Right atrium auricular region (tissue), 2 donors: ENCODE results near the gene SFRP5. TPM values are rescaled to one million over a fixed set of nuclear protein-coding genes. Genes with fewer than 3 reads are reported as not detected.

Experiments used
- DNase-seq: peaks from one replicate; pipeline ENCODE4 v3.0.0-alpha.2; 2019; ENCODE audit warnings: low spot score
- H3K27ac ChIP-seq, 2 donors: fragments of 200-600 bp; sonication (generic); 1 replicate in 1 of 2; 2 replicates in 1 of 2; pipeline ENCODE4 v1.5.1; 2016 to 2019
- H3K27me3 ChIP-seq, 2 donors: fragments of 200-600 bp; sonication (generic); one replicate each; pipeline versions ENCODE4 v1.5.1 to v1.6.0; 2017 to 2019
- H3K36me3 ChIP-seq: fragments of 200-600 bp; sonication (generic); one replicate; pipeline ENCODE4 v1.5.1; 2016
- H3K4me1 ChIP-seq, 2 donors: fragments of 200-600 bp; sonication (generic); one replicate each; pipeline versions ENCODE4 v1.5.1 to v1.6.0; 2017 to 2019
- H3K4me3 ChIP-seq, 2 donors: fragments of 200-600 bp; sonication (generic); 1 replicate in 1 of 2; 2 replicates in 1 of 2; pipeline ENCODE4 v1.5.1; 2017 to 2019; ENCODE audit warnings: mild to moderate bottlenecking in 1 of 2, moderate library complexity in 1 of 2
- H3K9me3 ChIP-seq, 2 donors: fragments of 200-600 bp; sonication (generic); one replicate each; pipeline ENCODE4 v1.5.1; 2019
- total RNA-seq, 2 donors: library from RNA; depleted of rRNA; stranded (reverse); fragments of >200 nt; gene quantifications; one replicate each; pipeline ENCODE4 v1.1.0, GENCODE V29; 2016
- TF ChIP-seq, protein P1 (sequence below), 2 donors: fragments of 200-600 bp; sonication (generic); IDR thresholded peaks; one replicate each; pipeline ENCODE4 v1.5.1; 2019; ENCODE audit warnings: antibody characterized with exemption in 2 of 2

SFRP5 gene
- total RNA-seq, 2 donors from 2014 or later: 140 to 260 TPM

DNA sequence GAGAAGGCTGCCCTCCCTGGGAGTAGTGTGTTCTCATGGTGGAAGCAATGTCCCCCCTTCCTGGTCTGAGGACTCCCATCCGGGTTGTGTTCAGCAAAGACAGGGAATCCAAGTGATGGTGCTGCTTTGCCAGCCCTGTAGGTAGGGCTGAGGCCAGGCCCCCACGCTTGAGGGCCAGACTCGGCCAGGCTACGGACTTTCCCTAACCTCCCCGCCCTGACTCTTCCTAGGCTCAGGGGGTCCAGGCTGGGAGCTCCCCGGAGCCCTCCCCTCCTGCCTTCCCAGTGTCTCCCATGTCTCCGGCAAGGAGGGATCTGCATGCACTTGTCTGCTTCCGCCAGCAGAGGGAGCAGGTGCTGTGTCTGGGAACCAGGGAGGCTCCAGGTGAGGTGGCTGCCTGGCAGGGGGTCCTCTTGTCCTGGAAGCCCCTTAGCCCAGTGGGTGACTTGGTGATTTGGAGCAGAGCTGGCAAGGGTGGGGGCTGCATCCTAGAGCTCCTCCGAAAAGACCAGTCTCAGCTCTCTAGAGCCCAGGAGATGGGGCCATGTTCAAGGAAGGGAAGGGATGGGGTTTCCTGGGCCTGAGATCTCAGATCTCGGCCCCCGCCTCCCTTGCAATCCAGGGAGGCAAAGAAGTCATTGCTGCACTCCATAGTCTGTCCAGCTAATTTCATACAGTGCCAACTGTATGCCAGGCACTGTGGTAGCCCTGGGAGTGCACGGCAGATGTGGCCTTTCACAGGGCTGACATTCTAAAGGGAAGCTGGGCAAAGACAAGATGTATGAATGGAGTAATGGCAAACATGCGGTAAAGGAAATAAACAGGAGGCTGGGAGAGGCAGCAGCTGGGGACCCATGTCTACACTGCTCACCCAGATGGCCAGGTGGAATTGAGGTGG lies 20.3 kb upstream of the SFRP5 start:
- peaks cover 0 to 30% of the 10 kb centered on the region in 2 donors for H3K4me1 ChIP-seq
- TF ChIP-seq, protein P1, sequence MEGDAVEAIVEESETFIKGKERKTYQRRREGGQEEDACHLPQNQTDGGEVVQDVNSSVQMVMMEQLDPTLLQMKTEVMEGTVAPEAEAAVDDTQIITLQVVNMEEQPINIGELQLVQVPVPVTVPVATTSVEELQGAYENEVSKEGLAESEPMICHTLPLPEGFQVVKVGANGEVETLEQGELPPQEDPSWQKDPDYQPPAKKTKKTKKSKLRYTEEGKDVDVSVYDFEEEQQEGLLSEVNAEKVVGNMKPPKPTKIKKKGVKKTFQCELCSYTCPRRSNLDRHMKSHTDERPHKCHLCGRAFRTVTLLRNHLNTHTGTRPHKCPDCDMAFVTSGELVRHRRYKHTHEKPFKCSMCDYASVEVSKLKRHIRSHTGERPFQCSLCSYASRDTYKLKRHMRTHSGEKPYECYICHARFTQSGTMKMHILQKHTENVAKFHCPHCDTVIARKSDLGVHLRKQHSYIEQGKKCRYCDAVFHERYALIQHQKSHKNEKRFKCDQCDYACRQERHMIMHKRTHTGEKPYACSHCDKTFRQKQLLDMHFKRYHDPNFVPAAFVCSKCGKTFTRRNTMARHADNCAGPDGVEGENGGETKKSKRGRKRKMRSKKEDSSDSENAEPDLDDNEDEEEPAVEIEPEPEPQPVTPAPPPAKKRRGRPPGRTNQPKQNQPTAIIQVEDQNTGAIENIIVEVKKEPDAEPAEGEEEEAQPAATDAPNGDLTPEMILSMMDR (IDR thresholded peaks at IDR 0.05): peak; percentile 83 to 91
- no peaks in the 10 kb centered on the region for H3K36me3 ChIP-seq
- no peak for DNase-seq
- H3K27me3 ChIP-seq: no peaks in the 10 kb centered on the region
- no peak overlapping the region for H3K27ac ChIP-seq
- H3K4me3 ChIP-seq: no peak overlapping the region
- no peaks in the 10 kb centered on the region for H3K9me3 ChIP-seq

DNA sequence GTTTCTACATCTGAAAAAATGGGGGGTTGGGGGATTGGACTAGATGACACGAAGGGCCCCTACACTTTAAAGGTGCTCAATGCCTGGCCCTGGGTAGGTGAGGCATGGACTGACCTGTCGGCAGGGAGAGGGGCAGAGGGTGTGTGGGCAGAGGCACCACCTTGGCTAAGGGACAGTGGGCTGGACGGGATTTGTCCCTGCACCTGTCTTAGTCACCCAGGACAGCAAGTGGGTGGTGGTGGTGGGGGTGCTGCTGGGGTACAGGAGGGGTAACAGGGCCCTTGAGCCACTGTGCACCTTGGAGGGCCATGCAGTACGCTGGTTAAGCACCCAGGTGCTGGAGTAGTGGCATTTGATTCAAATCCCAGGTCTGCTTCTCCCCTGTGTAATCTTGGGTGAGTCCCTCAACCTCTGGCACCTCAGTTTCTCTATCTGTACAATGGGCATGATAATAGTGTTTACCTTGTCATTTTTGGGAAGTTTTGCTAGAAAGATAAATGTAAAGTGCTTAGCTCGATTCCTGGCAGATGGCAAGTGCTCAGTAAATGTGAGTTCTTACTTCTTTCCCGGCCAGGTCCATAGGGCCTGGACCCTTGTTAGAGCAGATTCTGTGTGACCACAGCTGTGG lies 18.1 kb upstream of the SFRP5 start:
- DNase-seq: no peak
- Histone ChIP-seq H3K4me3 (no peak overlapping the region), H3K27me3 (no peaks in the 10 kb centered on the region), H3K9me3 (no peaks in the 10 kb centered on the region), H3K4me1 (peaks cover 3 to 46% of the 10 kb centered on the region in 2 donors), H3K27ac (peak overlapping the region; percentile 58 to 76), H3K36me3 (no peaks in the 10 kb centered on the region)
- TF ChIP-seq, protein P1 (IDR thresholded peaks at IDR 0.05): no peak

- TF ChIP-seq, protein P1 (IDR thresholded peaks at IDR 0.05): peak in 1 of 2 donors; percentile 18
These were observed 17.0 kb upstream of the SFRP5 start for GRCh38 chr10:97788552-97789442.

GRCh38 chr10:97785731-97786130 lies 13.9 kb upstream of the SFRP5 start:
- Histone ChIP-seq H3K27me3 (no peaks in the 10 kb centered on the region), H3K4me1 (peaks cover 7 to 68% of the 10 kb centered on the region in 2 donors), H3K4me3 (no peak overlapping the region), H3K36me3 (no peaks in the 10 kb centered on the region), H3K27ac (peak overlapping the region; percentile 63 to 71), H3K9me3 (no peaks in the 10 kb centered on the region)
- DNase-seq: no peak
- TF ChIP-seq, protein P1 (IDR thresholded peaks at IDR 0.05): no peak

More at GRCh38 chr10:97788552-97789442, 17.0 kb upstream of the SFRP5 start:
- Histone ChIP-seq H3K4me3 (peak overlapping the region; percentile 17 to 29), H3K27me3 (no peaks in the 10 kb centered on the region), H3K36me3 (no peaks in the 10 kb centered on the region), H3K4me1 (peaks cover 3 to 55% of the 10 kb centered on the region in 2 donors), H3K27ac (peak overlapping the region; percentile 58 to 76), H3K9me3 (no peaks in the 10 kb centered on the region)
- DNase-seq: no peak

DNA sequence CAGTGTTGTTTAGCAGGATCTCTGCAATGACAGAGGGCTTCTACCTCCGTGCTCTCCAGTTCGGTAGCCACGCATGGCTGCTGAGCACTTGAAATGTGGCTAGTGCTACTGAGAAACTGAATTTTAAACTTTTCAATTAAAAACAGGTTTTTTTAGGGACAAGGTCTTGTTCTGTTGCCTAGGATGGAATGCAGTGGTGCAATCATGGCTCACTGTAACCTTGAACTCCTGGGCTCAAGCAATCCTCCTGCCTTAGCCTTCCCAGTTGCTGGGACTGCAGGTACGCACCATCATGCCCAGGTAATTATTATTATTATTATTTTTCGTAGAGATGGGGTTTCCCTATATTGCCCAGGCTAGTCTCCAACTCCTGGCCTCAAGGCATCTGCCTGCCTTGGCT lies 13.4 kb upstream of the SFRP5 start:
- H3K9me3 ChIP-seq: no peaks in the 10 kb centered on the region
- no peak for DNase-seq
- TF ChIP-seq, protein P1 (IDR thresholded peaks at IDR 0.05): no peak

More for the DNA sequence above, 13.4 kb upstream of the SFRP5 start:
- Histone ChIP-seq H3K4me1 (peaks cover 9 to 73% of the 10 kb centered on the region in 2 donors), H3K4me3 (no peak overlapping the region), H3K36me3 (no peaks in the 10 kb centered on the region), H3K27ac (peak overlapping the region; percentile 63 to 71), H3K27me3 (no peaks in the 10 kb centered on the region)
